ENCODE data around the gene CSH2.
"Not testable (repeated sequence)": the region's sequence is repeated elsewhere in the genome, so short reads cannot be mapped to it uniquely, and the experiment has no call there.

The CSH2 gene

DNA sequence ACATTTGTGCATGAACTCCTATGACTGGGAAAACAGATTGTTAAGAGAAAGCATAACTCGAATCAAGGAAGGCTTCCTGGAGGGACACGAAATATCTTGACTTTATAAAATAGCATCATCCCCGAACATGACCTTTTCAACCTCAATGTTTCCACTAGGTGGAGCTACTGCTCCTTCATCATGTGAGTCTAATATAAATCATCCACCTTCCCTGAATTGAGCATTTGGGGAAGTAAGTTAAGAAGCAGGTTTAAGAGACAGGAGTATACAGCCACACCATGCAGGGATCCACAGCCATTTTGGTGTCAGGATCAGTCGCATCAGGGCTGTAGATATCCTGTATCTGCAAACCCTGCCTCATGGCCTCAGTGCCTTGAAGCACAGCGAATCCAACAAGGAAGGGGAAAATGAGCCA is 30.3 kb upstream of the CSH2 start:
- H3K4me3 ChIP-seq (ENCODE audit: low read depth, low read length); in situ Hi-C loops (cut with HindIII; ENCODE audit: low sequenced_read_pairs): not testable (repeated sequence)
- TF ChIP-seq, protein P1, sequence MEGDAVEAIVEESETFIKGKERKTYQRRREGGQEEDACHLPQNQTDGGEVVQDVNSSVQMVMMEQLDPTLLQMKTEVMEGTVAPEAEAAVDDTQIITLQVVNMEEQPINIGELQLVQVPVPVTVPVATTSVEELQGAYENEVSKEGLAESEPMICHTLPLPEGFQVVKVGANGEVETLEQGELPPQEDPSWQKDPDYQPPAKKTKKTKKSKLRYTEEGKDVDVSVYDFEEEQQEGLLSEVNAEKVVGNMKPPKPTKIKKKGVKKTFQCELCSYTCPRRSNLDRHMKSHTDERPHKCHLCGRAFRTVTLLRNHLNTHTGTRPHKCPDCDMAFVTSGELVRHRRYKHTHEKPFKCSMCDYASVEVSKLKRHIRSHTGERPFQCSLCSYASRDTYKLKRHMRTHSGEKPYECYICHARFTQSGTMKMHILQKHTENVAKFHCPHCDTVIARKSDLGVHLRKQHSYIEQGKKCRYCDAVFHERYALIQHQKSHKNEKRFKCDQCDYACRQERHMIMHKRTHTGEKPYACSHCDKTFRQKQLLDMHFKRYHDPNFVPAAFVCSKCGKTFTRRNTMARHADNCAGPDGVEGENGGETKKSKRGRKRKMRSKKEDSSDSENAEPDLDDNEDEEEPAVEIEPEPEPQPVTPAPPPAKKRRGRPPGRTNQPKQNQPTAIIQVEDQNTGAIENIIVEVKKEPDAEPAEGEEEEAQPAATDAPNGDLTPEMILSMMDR (IDR thresholded peaks at IDR 0.05; ENCODE audit: low read depth, low read length), result peak; percentile 34
- peak; percentile 3 for DNase-seq (ENCODE audit: low read depth, low spot score)

DNA sequence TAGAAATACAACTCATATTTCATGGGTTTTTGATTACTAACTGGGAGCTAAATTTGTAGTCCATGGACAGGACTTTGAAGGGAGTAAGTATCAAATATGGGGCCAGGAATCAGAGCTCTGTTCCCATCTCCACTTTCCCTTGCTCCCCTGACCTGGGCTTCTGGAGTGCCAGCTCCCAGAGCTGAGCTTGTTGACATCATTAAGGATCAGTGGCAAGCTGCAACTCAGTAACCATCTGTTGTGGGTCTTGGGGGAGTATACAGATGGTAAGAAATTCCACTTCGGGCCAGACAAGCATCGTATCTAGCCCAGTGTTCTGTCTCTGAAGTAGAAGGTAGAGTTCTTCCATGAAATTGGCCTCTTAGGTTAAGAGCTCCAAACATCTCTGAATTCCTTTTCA is 28.5 kb upstream of the CSH2 start:
- in situ Hi-C loops (cut with HindIII; ENCODE audit: low sequenced_read_pairs), result not testable (repeated sequence)

DNA sequence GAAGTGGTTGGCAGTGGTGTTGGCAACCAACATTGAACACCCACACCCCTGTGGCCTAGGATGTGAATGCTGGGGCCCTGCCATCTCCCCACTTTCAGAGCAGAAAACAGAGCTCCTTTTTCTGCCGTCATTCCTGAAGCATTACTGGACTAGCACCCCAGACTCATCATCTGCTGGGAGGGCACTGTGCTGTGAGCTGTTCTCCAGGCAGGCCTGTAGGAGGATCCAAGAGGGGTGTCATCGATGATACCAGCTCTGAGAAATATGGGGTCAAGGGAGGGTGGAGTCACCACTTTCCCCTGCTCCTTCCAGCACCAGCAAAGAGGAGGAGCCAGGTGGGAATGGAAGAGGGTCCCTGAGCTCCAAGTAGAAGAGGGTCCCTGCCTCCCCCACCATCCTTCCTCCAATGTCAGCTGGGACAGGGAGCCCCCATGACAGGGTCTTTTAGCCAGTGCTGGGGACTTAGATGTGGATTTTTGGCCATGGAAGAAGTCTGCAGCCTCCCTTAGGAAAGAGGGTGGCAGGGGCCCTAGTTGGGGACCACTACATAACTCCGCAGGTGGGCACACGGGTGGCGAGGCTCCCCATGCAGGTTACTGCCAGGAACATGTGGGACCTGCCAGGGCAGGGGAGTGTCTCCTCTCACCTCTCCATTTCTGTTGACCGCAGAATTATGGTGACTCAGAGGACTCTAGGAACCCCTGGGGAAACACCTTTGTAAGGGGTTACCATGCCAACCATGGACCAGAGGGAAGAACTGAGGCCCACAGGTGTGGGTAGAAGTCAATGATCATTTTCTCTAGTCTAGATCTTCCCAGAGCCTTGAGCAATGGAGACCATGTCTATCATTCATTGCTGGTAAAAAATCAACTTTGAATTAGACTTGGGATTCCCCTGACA is 25.7 kb upstream of the CSH2 start:
- H3K4me3 ChIP-seq (ENCODE audit: low read depth, low read length); DNase-seq (ENCODE audit: low read depth, low spot score); in situ Hi-C loops (cut with HindIII; ENCODE audit: low sequenced_read_pairs): not testable (repeated sequence)

More for the DNA sequence above, 28.5 kb upstream of the CSH2 start:
- H3K4me3 ChIP-seq (ENCODE audit: low read depth, low read length); DNase-seq (ENCODE audit: low read depth, low spot score): not testable (repeated sequence)

DNA sequence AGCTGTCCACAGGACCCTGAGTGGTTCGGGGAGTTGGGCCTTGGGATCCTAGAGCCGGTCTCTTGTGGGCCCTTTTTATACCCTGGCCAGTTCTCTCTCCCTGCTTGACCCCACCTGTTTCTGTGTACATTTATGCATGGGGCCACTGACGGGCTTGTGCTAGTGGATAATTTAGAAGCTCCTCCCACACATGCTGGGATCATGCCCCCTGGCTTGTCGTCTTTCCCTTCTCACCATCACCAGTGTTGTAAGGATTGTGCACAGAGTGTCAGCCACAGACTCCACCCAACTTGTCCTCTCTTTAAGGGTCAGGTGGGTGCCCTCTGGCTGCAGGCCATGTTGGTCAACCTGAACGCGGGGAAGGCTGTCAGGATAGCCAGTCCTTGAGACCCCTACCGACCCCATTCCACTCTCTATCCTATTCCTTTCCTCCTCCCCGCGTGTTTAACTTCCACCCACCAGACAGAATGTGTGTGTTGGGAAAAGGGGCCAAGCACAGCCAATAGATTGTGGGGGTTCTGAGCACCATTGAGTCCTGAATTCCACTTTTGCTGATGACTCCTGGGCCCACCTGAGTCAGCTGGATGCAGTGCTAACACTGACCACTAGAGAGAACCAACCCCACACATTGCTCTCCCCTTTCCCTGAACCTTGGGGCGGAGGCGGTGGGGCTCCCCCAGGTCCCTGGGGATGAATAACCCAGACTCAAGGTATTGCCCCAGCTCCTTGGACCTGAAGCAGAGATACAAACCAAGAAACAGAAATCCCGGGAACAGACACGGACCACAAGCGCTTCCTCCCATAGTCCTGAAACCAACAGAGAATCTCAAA is 23.3 kb upstream of the CSH2 start, which contains the start of gene CSH1:
Gene CSH1, minus strand, starts transcription at position 51 of the 831 bp plus-strand sequence. CDS start 63 bp downstream, outside the sequence.
- H3K4me3 ChIP-seq (ENCODE audit: low read depth, low read length); DNase-seq (ENCODE audit: low read depth, low spot score); in situ Hi-C loops (cut with HindIII; ENCODE audit: low sequenced_read_pairs): not testable (repeated sequence)

DNA sequence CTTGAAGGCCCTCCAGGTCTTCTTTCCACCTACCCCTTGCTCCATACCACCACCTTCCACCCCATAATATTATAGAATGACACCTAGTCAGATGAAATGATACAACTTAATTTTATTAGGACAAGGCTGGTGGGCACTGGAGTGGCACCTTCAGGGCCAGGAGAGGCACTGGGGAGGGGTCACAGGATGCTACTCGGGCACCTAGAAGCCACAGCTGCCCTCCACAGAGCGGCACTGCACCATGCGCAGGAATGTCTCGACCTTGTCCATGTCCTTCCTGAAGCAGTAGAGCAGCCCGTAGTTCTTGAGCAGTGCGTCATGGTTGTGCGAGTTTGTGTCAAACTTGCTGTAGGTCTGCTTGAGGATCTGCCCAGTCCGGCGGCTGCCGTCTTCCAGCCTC is 21.3 kb upstream of the CSH2 start:
- in situ Hi-C loops (cut with HindIII; ENCODE audit: low sequenced_read_pairs), result not testable (repeated sequence)

DNA sequence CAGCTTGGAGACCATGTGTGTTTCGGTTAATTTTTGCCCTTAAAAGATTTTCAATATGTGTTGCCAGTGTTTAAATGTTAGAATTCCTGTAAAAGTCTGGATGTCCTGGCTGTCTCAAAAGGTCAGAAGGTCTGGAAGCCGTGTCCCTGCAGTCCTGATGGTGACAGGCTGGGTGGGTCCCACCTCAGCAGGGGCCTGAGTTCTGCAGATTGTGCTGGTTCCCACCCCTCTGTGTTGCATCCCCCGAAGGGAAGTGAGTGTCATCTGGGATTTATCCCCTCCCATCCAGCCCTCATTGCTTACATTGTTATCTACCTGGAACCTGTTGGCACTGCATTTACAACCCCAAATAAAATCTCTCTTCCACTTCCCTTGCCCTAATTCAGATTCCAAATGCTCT is 20.5 kb upstream of the CSH2 start:
- H3K4me3 ChIP-seq (ENCODE audit: low read depth, low read length); in situ Hi-C loops (cut with HindIII; ENCODE audit: low sequenced_read_pairs); DNase-seq (ENCODE audit: low read depth, low spot score): not testable (repeated sequence)

More for the DNA sequence above, 21.3 kb upstream of the CSH2 start:
- not testable (repeated sequence) for H3K4me3 ChIP-seq (ENCODE audit: low read depth, low read length); DNase-seq (ENCODE audit: low read depth, low spot score)

DNA sequence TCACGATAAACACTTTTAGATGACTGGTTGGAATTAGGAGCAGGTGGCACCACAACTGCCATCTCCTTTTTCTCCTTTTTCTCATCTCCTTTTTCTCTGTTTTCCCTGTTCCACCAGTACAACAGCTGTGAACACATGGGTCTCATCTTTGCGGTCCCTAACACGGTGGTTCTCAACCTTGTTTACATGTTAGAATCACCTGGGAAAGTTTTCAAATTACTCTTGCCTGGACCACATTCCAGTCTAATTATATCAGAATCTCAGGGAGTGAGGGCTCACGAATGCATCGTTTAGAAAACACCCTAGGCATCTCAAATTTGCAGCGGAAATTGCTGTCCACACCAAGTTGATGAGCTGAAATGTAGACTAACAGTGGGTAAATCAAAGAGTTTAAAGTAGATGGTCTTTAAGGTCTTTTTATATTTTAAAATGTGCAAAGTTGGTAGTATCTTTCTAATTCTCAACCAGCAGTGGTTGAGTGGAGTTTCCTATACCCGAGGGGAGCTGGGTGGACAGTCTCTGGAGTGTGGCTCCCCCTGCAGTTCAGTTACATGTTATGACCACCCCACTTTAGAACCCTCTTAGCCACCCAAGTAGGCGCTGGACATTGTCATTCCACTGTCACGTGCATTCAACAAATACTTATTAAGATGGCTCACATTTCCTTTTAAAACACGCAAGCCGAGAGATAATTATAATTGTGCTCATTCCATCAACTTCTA is 19.0 kb upstream of the CSH2 start:
- in situ Hi-C loops (cut with HindIII; ENCODE audit: low sequenced_read_pairs); H3K4me3 ChIP-seq (ENCODE audit: low read depth, low read length); DNase-seq (ENCODE audit: low read depth, low spot score): not testable (repeated sequence)

DNA sequence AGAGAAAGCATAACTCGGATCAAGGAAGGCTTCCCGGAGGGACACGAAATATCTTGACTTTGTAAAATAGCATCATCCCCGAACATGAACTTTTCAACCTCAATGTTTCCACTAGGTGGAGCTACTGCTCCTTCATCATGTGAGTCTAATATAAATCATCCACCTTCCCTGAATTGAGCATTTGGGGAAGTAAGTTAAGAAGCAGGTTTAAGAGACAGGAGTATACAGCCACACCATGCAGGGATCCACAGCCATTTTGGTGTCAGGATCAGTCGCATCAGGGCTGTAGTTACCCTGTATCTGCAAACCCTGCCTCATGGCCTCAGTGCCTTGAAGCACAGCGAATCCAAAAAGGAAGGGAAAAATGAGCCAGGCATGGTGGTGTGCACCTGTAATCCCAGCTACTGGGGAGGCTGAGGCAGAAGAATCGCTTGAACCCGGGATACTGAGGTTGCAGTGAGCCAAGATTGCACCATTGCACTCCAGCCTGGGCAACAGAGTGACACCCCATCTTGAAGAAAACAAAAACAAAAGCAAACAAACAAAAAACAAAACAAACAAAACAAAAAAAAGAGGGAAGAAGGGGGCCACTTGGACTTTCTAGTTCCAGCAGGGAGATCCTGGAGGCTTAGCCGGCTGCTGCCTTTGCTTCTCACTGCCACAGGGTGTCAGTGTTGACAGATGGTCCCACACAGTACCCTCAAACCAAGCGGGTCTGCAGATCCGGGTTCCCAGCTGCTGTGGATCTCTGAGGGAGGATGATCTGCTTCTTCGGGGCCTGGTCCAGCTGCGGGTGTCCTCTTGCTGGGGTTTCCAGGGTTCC is 15.8 kb upstream of the CSH2 start:
- H3K4me3 ChIP-seq (ENCODE audit: low read depth, low read length); DNase-seq (ENCODE audit: low read depth, low spot score); in situ Hi-C loops (cut with HindIII; ENCODE audit: low sequenced_read_pairs): not testable (repeated sequence)
- TF ChIP-seq, protein P1 (IDR thresholded peaks at IDR 0.05; ENCODE audit: low read depth, low read length), result peak; percentile 61

DNA sequence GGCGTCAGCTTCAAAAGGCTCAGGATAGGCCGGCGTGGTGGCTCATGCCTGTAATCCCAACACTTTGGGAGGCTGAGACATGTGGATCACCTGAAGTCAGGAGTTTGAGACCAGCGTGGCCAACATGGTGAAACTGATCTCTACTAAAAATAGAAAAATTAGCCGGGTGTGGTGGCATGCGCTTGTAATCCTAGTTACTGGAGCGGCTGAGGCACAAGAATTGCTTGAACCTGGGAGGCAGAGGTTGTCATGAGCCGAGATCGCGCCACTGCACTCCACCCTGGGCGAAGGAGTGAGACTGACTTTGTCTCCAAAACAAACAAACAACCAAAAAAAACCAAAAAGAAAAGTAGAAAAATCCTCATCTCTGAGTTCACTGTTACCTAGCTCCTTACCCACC is 11.6 kb upstream of the CSH2 start:
- in situ Hi-C loops (cut with HindIII; ENCODE audit: low sequenced_read_pairs); DNase-seq (ENCODE audit: low read depth, low spot score): not testable (repeated sequence)

DNA sequence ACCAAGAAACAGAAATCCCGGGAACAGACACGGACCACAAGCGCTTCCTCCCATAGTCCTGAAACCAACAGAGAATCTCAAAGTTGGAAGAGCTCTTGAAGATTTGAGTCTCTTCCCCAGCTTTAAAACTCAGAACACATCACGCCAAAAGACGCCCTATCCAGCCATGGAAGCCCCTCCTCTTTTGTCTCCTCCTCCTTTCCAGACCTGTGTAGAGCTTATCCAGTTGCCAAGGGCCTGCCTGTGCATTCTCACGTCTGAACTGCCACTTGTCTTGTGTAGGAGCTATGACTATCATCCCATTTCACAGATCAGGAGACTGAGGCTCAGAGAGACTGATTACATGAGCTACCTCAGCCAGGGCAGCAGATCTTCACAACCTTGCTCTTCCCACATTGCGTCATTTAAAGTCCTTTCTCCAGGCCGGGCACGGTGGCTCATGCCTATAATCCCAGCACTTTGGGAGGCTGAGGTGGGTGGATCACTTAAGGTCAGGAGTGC is 9.2 kb upstream of the CSH2 start:
- DNase-seq (ENCODE audit: low read depth, low spot score); H3K4me3 ChIP-seq (ENCODE audit: low read depth, low read length); in situ Hi-C loops (cut with HindIII; ENCODE audit: low sequenced_read_pairs): not testable (repeated sequence)

More for the DNA sequence above, 11.6 kb upstream of the CSH2 start:
- not testable (repeated sequence) for H3K4me3 ChIP-seq (ENCODE audit: low read depth, low read length)
